HepG2 (cell line): ENCODE measurements around the gene DAAM1. TPM values are rescaled to one million over a fixed set of nuclear protein-coding genes. Genes with fewer than 3 reads are reported as not detected.

Experiments used
- ATAC-seq: fragments of 200-7000 bp; cut with Tn5 transposase; 3 replicates; pipeline ENCODE4 v1.9.1; 2020; ENCODE audit warnings: mild to moderate bottlenecking, moderate library complexity
- BruUV-seq: library from RNA; stranded (reverse); fragments of 400-500 nt; replicated peaks from 2 replicates; lab custom pipeline; 2021; lab: Mats Ljungman, UMichigan
- CTCF ChIA-PET: fragments of 300-600 bp; formaldehyde crosslinking; extraction: SDS; loops from one replicate; lab custom pipeline; 2021; ENCODE audit warnings: low total read pairs, inconsistent platforms, low intra/inter-chr PET ratio; lab: Yijun Ruan, JAX
- POLR2A ChIA-PET: fragments of 350-600 bp; sonication (Branson Sonifier 250); formaldehyde crosslinking; loops from one replicate; lab custom pipeline; 2020; ENCODE audit warnings: antibody characterized with exemption, inconsistent platforms; lab: Yijun Ruan, JAX
- DNase-seq: peaks from one replicate; pipeline ENCODE4 v3.0.0-alpha.2; 2015; ENCODE audit warnings: low spot score
- FAIRE-seq: peaks from 3 replicates; lab custom pipeline; 2011; peaks lifted over from hg19 to GRCh38; lab: Jason Lieb, UNC
- H2AFZ ChIP-seq: one replicate; pipeline ENCODE4 v1.6.1; 2011; ENCODE audit warnings: low read length, inconsistent platforms
- H3K27ac ChIP-seq: fragments of 300-600 bp; 3 replicates; pipeline ENCODE4 v1.8.0; 2011; ENCODE audit warnings: mixed run types, mild to moderate bottlenecking, mixed read lengths, low read length, inconsistent platforms; ENCODE audit not compliant: insufficient read depth; ENCODE audit errors: extremely low read length
- H3K27me3 ChIP-seq, 2 experiments: fragments of 200-600 bp in 1 of 2; 2 replicates in 1 of 2; 3 replicates in 1 of 2; pipeline versions ENCODE4 v1.6.0 to v1.8.0; 2011; ENCODE audit warnings: low read length in 2 of 2, mild to moderate bottlenecking in 2 of 2, moderate library complexity in 2 of 2, inconsistent platforms in 1 of 2; ENCODE audit not compliant: insufficient read depth in 2 of 2, control insufficient read depth in 1 of 2
- H3K36me3 ChIP-seq, 2 experiments: fragments of 200-600 bp in 1 of 2; replicated peaks in 1 of 2; 2 replicates in 1 of 2; 3 replicates in 1 of 2; pipeline versions ENCODE4 v1.5.1 to v1.8.0; 2011; ENCODE audit warnings: low read length in 2 of 2, inconsistent platforms in 1 of 2; ENCODE audit not compliant: insufficient read depth in 2 of 2, control insufficient read depth in 1 of 2
- H3K4me1 ChIP-seq: 2 replicates; pipeline ENCODE4 v1.5.1; 2012; ENCODE audit warnings: low read length, inconsistent platforms; ENCODE audit not compliant: insufficient read depth
- H3K4me2 ChIP-seq: 2 replicates; pipeline ENCODE4 v1.6.0; 2011; ENCODE audit warnings: low read depth, low read length, inconsistent platforms
- H3K4me3 ChIP-seq, 3 experiments: fragments of 200-600 bp in 1 of 3; sonication (generic), shearing (Covaris generic) in 1 of 3; replicated peaks in 1 of 3; 2 replicates each; pipeline ENCODE4 v1.5.1; 2011 to 2016; ENCODE audit warnings: low read length in 3 of 3, inconsistent platforms in 2 of 3, low read depth in 2 of 3, mild to moderate bottlenecking in 2 of 3, control low read depth in 1 of 3, mixed read lengths in 1 of 3; ENCODE audit not compliant: insufficient read depth in 1 of 3
- H3K79me2 ChIP-seq: one replicate; pipeline ENCODE4 v1.6.1; 2011; ENCODE audit warnings: low read length, inconsistent platforms; ENCODE audit not compliant: insufficient read depth
- H3K9ac ChIP-seq: 2 replicates; pipeline ENCODE4 v1.6.0; 2011; ENCODE audit warnings: mild to moderate bottlenecking, low read depth, low read length, inconsistent platforms; ENCODE audit not compliant: insufficient read depth
- H3K9me3 ChIP-seq: 2 replicates; pipeline ENCODE4 v1.5.1; 2012; ENCODE audit warnings: mild to moderate bottlenecking, low read length
- H4K20me1 ChIP-seq: 2 replicates; pipeline ENCODE4 v1.6.0; 2011; ENCODE audit warnings: inconsistent platforms, mild to moderate bottlenecking, low read length, moderate library complexity; ENCODE audit not compliant: insufficient read depth
- ELK4 ChIP-seq: sonication (generic); formaldehyde crosslinking; IDR thresholded peaks from 2 replicates; pipeline ENCODE4 v1.9.0; 2021; ENCODE audit warnings: missing genetic modification reagents, borderline replicate concordance
- IRF9 ChIP-seq: sonication (generic); formaldehyde crosslinking; IDR thresholded peaks from 2 replicates; pipeline ENCODE4 v1.8.0; 2022; ENCODE audit warnings: missing genetic modification reagents, mild to moderate bottlenecking, borderline replicate concordance
- MAFG ChIP-seq: sonication (generic); formaldehyde crosslinking; IDR thresholded peaks from 2 replicates; pipeline ENCODE4 v1.5.1; 2020; ENCODE audit warnings: mild to moderate bottlenecking, missing genetic modification reagents
- NFYB ChIP-seq: sonication (generic); formaldehyde crosslinking; IDR thresholded peaks from 2 replicates; pipeline ENCODE4 v1.4.0; 2020; ENCODE audit warnings: missing genetic modification reagents
- NPAS2 ChIP-seq: sonication (generic); formaldehyde crosslinking; IDR thresholded peaks from 2 replicates; pipeline ENCODE4 v1.8.0; 2022; ENCODE audit warnings: mild to moderate bottlenecking, missing genetic modification reagents, borderline replicate concordance
- PHF8 ChIP-seq: sonication (generic); formaldehyde crosslinking; IDR thresholded peaks from 2 replicates; pipeline ENCODE4 v1.5.0; 2020; ENCODE audit warnings: missing genetic modification reagents
- PRMT3 ChIP-seq: sonication (generic); formaldehyde crosslinking; IDR thresholded peaks from 2 replicates; pipeline ENCODE4 v1.8.1; 2022; ENCODE audit warnings: low read depth, mild to moderate bottlenecking, moderate library complexity, missing genetic modification reagents, borderline replicate concordance
- THAP11 ChIP-seq: IDR thresholded peaks from 2 replicates; pipeline ENCODE4 v1.6.1; 2016; ENCODE audit warnings: missing biosample characterization, missing genetic modification reagents
- ZBTB10 ChIP-seq: sonication (generic); formaldehyde crosslinking; IDR thresholded peaks from 2 replicates; pipeline ENCODE4 v1.4.0; 2020; ENCODE audit warnings: missing genetic modification reagents, borderline replicate concordance
- ZEB1 ChIP-seq: IDR thresholded peaks from 2 replicates; pipeline ENCODE4 v1.6.1; 2012; ENCODE audit warnings: mild to moderate bottlenecking, low read depth, inconsistent platforms; ENCODE audit not compliant: insufficient replicate concordance
- ZNF432 ChIP-seq: sonication (generic); formaldehyde crosslinking; IDR thresholded peaks from 2 replicates; pipeline ENCODE4 v1.5.0; 2020; ENCODE audit warnings: missing genetic modification reagents, mild to moderate bottlenecking, borderline replicate concordance
- ZNF607 ChIP-seq: sonication (generic); formaldehyde crosslinking; IDR thresholded peaks from 2 replicates; pipeline ENCODE4 v1.5.1; 2020; ENCODE audit warnings: missing genetic modification reagents, mild to moderate bottlenecking, borderline replicate concordance
- WGBS: methylation state at CpG from one replicate; pipeline ENCODE4 v1.1.6; 2017; ENCODE audit warnings: low lambda C conversion rate; 5-methylcytosine and 5-hydroxymethylcytosine counted together
- in situ Hi-C: cut with HindIII; loops from 2 replicates; pipeline ENCODE4 v1.10.0; 2017; ENCODE audit warnings: low pct_unique_long_range_greater_than_20kb; ENCODE audit not compliant: extremely low pct_ligation_motif_present
- intact Hi-C: fragments of 100-400 bp; cut with micrococcal nuclease; formaldehyde crosslinking; loops from one replicate; pipeline ENCODE4 v1.10.0; 2022; ENCODE audit not compliant: unreplicated experiment
- polyA plus RNA-seq, 8 experiments: library from polyadenylated mRNA; depleted of rRNA in 3 of 8; stranded (reverse) in 7 of 8; unstranded in 1 of 8; fragments of >200 nt; fragmentation: Illumina TruSeq in 4 of 8; extraction: Trizol in 4 of 8; gene quantifications; 2 replicates each; pipeline versions ENCODE4 v1.2.1 to v1.2.3, GENCODE V29; 2011 to 2016; ENCODE audit warnings: low read depth in 4 of 8, missing spikeins in 1 of 8, mixed read lengths in 1 of 8; ENCODE audit not compliant: insufficient read depth in 1 of 8
- total RNA-seq, 5 experiments: library from RNA; depleted of rRNA; stranded (reverse); fragments of >200 nt; fragmentation: Illumina TruSeq; extraction: Trizol; gene quantifications; 2 replicates each; pipeline ENCODE4 v1.2.3, GENCODE V29; 2016; ENCODE audit warnings: low read depth in 1 of 5
- TF ChIP-seq, protein P1 (sequence below): IDR thresholded peaks from 2 replicates; pipeline ENCODE4 v1.6.1; 2016; ENCODE audit warnings: low read depth

Gene DAAM1
- total and polyA plus RNA-seq, 2 of the 13 experiments (the other 11 are each of a cell fraction or from before 2014, with no cell fraction given): 10.9 to 24.5 TPM

DNA sequence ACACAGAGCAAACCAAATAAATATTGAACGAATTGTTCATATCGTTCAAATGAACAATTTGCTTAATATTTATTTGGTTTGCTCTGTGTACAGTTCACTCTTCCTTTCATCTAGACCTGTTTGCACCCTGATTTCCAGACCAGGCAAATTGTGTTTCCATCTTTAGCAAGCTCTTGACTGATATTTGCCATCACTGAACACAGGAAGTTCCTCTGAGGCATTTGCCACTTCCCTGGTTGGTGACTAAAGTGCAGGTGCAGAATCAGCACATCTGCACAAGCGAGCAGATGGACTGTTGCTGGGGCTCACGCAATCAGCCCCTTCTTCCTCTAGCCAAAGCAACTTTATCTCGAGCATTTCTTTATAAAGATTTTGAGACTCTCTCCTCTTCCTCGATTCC lies 112.9 kb downstream of the DAAM1 start (continued):
- no peak for TF ChIP-seq ELK4

- DNase-seq: no peak
- ChIA-PET CTCF (no interaction called here), POLR2A (interaction anchor here (1.0 kb wide), 1 partner anchor 12 kb away, joined by 7 read pairs; no protein-coding TSS in a partner anchor)
- in situ Hi-C loops: no loop called here
- Histone ChIP-seq H3K27ac (no peak overlapping the region), H3K4me3 (no peak overlapping the region), H4K20me1 (no peaks in the 10 kb centered on the region), H3K9me3 (no peaks in the 10 kb centered on the region), H2AFZ (no peak overlapping the region), H3K4me1 (peaks cover 86% of the 10 kb centered on the region), H3K9ac (no peak overlapping the region), H3K36me3 (no peaks in the 10 kb centered on the region), H3K79me2 (peaks cover 5% of the 10 kb centered on the region), H3K27me3 (no peaks in the 10 kb centered on the region), H3K4me2 (no peak overlapping the region)
- intact Hi-C loops: no loop called here
- BruUV-seq: no TSS peak
- no peak for ATAC-seq
- TF ChIP-seq PHF8 (CRISPR knock-in tag) (no peak), ZBTB10 (CRISPR knock-in tag) (no peak), PRMT3 (no peak), ZEB1 (no peak), THAP11 (CRISPR knock-in tag) (no peak), ZNF607 (no peak), IRF9 (CRISPR knock-in tag) (no peak), NFYB (no peak), MAFG (CRISPR knock-in tag) (no peak), ZNF432 (CRISPR knock-in tag) (no peak), NPAS2 (no peak)
- TF ChIP-seq, protein P1, sequence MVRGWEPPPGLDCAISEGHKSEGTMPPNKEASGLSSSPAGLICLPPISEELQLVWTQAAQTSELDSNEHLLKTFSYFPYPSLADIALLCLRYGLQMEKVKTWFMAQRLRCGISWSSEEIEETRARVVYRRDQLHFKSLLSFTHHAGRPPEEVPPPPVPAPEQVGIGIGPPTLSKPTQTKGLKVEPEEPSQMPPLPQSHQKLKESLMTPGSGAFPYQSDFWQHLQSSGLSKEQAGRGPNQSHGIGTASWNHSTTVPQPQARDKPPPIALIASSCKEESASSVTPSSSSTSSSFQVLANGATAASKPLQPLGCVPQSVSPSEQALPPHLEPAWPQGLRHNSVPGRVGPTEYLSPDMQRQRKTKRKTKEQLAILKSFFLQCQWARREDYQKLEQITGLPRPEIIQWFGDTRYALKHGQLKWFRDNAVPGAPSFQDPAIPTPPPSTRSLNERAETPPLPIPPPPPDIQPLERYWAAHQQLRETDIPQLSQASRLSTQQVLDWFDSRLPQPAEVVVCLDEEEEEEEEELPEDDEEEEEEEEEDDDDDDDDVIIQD: no peak
- 100% methylated on average over 2 of the region's 2 CpGs for WGBS
- FAIRE-seq: no peak
Observed at GRCh38 chr14:59302313-59302712, 113.8 kb downstream of the DAAM1 start.
